GM19351 (cell line): ENCODE data around the gene BCKDK.
"Not testable (repeated sequence)": the region's sequence is repeated elsewhere in the genome, so short reads cannot be mapped to it uniquely, and the experiment has no call there.

Experiments
- ATAC-seq: cut with Tn5 transposase; IDR thresholded peaks from one replicate; pipeline ENCODE4 v1.9.1; 2021; ENCODE audit warnings: mild to moderate bottlenecking, moderate library complexity; ENCODE audit not compliant: unreplicated experiment

The BCKDK gene

DNA sequence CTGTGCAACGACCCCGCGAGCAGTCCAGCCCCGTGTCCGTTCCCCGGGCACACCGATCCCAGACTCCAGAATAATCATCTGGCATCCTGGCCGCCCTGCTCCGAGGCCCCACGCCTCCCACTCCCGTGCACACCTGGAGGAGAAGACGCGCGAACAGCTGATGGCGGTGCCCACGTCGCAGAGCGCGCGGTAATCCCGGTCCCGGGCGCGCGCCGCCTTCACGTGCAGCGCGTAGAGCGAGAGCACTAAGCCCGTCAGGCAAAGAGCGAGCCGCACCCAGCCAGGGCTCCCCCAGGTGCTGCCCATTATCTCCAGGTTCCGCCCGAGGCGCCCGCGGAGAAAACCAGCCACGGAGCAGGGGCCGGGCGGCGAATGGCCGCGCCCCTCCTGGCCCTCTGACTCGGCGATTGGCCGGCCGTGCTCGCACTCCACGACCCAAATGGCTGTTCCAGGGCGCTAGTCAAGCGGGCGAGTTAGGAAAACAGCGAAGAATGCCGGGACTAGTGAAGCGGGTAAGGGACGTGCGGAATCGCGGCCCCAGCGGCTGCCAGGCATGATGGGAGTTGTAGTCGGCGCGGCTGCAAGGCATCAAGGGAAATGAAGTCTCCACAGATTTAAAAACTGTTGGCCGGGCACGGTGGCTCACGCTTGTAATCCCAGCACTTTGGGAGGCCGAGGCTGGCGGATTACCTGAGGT lies 13.6 kb upstream of the BCKDK start, which contains the start of gene VKORC1:
TSS of gene VKORC1 (minus strand) at position 374 of the 697 bp plus-strand sequence. CDS start at position 306, 68 bp downstream.
- ATAC-seq: peak; percentile 78

- ATAC-seq: no peak
These were observed 8.1 kb upstream of the BCKDK start for GRCh38 chr16:31099860-31100638.

- not testable (repeated sequence) for ATAC-seq
These were observed 7.1 kb upstream of the BCKDK start for GRCh38 chr16:31100876-31101641.

DNA sequence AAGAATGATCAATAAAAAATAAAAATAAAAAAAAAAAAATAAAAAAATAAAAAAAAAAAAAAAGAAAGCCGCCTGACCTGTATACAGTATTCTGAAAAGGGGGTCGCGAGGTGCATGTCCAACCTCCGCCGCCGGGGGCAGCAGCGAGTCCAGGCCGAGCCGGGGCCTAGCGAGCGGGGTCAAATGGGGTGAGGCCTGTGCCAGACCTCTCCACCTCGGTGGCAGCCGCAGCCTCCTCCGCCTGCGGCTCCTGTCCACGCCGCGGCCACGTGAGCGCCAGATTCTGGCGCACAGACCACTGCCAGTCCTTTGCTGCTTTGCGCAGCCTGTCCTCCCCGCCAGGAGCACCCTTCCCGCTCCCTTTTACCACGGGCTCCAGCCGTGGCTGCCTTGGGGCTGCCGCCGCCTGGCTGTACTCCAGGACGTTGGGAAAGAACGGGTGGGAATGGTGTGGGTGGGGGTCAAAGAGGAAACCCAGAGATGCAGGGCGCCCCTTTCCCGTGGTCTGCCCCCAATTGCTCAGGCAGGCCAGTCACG lies 2.4 kb upstream of the BCKDK start:
- no peak for ATAC-seq

DNA sequence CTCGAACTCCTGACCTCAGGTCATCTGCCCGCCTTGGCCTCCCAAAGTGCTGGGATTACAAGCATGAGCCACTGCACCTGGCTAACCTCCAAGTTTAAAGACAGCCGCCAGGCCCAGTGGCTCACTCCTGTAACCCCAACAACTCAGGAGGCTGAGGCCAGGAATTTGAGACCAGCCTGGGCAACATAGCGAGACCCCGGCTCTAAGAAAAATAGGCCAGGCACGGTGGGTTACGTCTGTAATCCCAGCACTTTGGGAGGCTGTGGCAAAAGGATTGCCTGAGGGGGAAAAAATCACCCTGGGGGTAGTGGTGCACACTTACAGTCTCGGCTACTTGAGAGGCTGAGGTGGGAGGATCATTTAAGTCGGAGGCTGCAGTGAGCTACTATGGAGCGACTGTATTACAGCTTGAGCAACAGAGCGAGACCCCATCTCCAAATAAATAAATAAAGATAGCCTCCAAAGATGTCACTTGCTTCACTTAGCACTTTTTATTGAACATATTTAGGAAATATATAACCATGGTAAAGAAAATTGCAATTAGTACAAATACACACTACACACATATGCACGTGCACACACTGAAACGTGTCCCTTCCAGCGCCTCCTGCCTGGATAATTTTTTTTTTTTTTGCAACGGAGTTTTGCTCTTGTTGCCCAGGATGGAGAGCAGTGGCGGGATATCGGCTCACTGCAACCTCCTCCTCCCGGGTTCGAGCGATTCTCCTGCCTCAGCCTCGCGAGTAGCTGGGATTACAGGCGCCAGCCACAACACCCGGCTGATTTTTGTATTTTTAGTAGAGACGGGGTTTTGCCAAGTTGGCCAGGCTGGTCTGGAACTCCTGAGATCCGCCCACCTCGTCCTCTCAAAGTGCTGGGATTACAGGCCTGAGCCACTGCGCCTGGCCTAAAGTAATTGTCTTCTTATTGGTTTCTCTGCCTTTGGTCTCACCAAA lies 1.4 kb upstream of the BCKDK start:
- no peak for ATAC-seq

GRCh38 chr16:31107465-31107867 lies 720 bp upstream of the BCKDK start:
- ATAC-seq: peak; percentile 65

DNA sequence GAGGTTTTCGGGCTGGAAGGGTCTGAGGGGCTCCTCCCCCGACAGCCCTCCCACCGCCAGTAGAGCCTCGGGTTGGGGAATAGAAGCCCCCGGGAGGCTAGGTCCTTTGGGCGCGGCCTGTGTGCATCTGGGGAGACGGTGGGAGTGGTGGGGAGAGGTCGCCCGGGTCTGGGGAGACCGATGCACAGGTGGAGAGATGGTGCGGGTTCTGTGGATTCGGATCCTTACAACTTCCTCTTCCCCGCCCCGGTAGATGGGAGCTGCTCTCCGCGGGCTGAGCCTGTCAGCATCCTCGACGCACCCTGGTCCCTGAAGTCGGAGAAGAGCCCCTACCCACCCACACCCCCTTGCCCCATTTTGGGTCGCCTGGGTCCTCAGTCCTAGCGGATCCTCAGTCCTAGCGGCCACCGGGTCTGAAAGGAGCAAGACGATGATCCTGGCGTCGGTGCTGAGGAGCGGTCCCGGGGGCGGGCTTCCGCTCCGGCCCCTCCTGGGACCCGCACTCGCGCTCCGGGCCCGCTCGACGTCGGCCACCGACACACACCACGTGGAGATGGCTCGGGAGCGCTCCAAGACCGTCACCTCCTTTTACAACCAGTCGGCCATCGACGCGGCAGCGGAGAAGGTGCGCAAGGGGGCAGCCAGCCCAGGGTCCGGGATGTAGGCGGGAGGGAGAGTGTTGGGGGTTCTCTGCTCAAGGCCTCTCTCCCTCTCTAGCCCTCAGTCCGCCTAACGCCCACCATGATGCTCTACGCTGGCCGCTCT lies 790 bp downstream of the BCKDK start:
- no peak for ATAC-seq

- no peak for ATAC-seq
These were observed 1.4 kb downstream of the BCKDK start for GRCh38 chr16:31109622-31110021.

GRCh38 chr16:31110106-31111034 lies 2.2 kb downstream of the BCKDK start:
- no peak for ATAC-seq

DNA sequence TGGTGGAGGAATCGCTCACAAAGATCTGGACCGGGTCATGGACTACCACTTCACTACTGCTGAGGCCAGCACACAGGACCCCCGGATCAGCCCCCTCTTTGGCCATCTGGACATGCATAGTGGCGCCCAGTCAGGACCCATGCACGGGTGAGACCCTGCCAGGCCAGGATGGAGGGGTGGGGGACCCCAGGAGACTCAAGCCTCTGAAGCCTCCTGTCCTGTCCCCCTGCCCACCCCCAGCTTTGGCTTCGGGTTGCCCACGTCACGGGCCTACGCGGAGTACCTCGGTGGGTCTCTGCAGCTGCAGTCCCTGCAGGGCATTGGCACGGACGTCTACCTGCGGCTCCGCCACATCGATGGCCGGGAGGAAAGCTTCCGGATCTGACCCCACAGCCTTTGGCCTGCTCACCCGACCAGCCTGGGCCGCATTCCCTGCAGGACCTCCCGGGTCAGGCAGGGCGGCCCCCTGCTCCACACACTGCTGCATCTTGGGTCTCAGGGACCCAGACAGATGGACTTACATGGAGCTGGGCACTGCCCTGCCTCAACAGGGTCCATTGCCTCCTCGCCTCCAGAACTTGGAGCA lies 3.8 kb downstream of the BCKDK start:
- ATAC-seq: no peak

DNA sequence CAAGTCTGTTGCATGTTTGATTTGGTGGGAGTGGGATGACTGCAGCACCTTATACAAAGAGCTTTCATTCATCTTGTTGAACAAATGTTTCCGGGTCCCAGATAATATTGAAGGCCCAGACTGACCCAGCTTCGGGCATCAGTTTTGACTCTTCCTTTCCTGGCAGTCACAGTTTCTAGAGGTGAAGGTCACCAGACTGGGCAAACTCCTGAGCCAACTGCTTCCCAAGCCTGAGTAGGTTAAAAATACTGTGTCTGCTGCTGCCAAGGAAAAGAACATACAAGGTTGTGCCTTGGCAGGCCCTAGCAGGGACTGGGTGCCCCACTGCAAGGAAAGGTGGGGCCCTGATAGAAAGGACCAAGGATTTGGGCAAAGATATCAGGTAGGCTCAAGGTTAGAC lies 4.5 kb downstream of the BCKDK start:
- no peak for ATAC-seq

- no peak for ATAC-seq
These were observed 5.2 kb downstream of the BCKDK start for GRCh38 chr16:31113121-31114120.

DNA sequence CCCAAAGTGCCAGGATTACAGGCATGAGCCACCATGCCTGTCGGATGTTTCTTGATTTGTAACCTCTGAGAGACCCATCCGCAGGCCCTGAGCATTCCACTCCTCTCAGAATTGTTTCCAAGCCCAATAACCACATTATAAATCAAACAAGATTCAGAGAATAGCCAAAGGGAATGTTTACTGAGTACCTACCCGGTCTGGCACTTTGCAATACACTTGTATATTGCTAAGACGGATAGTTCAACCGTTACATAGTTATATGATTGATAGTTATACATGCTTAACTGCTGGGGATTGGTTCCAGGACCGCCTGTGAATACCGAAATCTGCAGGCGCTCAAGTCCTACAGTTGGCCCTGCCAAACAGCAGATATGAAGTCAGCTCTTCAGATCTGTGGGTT lies 6.3 kb downstream of the BCKDK start:
- ATAC-seq: no peak

- ATAC-seq: peak; percentile 93
These were observed 9.4 kb downstream of the BCKDK start, which contains the start of gene KAT8 for GRCh38 chr16:31117384-31118222. TSS of gene KAT8 (plus strand) at chr16:31117664. CDS start at chr16:31117682, 18 bp downstream.

DNA sequence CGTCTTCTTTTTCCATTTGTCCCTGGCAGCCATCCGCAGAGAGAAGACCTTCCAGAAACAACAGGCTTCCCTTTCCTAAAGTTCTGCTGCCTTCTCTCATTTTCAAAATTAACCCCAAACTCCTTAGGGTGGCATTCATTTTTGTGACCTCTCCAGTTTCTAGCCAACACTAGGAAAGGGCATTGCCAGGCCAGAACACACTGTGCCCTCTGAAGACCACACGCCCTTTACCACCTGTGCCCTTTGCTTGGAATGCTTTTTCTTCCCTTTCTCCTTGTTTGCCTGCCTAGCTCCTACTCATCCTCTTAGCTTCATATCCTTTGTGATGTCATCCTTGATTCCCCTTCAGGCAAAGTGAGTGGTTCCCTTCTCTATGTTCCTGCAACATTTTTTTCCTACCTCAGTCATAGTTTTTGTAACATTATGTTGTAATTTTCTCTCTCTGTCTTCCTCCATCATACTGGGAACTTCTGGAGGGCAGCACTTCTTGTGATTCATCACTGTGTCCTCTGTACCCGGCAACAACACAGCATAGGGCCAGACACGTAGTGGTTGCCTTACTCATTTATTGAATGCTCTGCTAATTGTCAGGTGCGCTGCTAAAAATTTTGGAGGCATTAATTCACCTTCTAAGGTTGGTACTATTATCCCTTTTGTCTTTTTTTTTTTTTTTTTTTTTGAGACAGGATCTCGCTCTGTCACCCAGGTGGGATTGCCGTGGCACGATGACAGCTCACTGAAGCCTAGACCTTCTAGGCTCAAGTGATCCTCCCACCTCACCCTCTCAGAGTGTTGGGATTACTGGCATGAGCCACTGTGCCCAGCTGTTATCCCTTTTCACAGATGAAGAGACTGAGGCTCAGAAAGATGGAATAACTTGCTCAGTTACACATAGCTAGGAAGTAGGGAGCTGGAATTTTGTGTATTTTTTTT lies 10.3 kb downstream of the BCKDK start:
- ATAC-seq: no peak
